Keratinocyte (primary cell): ENCODE data around the gene TMEFF2. TPM values are rescaled to one million over a fixed set of nuclear protein-coding genes. Genes with fewer than 3 reads are reported as not detected.

ENCODE experiments used
- DNase-seq: peaks from one replicate; pipeline ENCODE4 v3.0.0-alpha.2; 2011; ENCODE audit warnings: low read depth, missing footprints, low spot score
- FAIRE-seq: peaks from 2 replicates; lab custom pipeline; 2011; peaks lifted over from hg19 to GRCh38; lab: Jason Lieb, UNC
- H2AFZ ChIP-seq: 2 replicates; pipeline ENCODE4 v1.6.0; 2012; ENCODE audit warnings: low read length, control low read depth, inconsistent platforms; ENCODE audit not compliant: control insufficient read depth
- H3K27ac ChIP-seq: 2 replicates; pipeline ENCODE4 v1.5.1; 2011; ENCODE audit warnings: low read length; ENCODE audit not compliant: control insufficient read depth, insufficient read depth
- H3K27me3 ChIP-seq: 3 replicates; pipeline ENCODE4 v1.6.0; 2011; ENCODE audit warnings: low read length; ENCODE audit not compliant: control insufficient read depth, insufficient read depth; ENCODE audit errors: extremely low read depth
- H3K36me3 ChIP-seq, 2 experiments: 2 replicates in 1 of 2; 3 replicates in 1 of 2; pipeline ENCODE4 v1.5.1; 2011; ENCODE audit warnings: low read length in 2 of 2, mild to moderate bottlenecking in 1 of 2; ENCODE audit not compliant: control insufficient read depth in 2 of 2, insufficient read depth in 2 of 2; ENCODE audit errors: extremely low read depth in 1 of 2
- H3K4me1 ChIP-seq: 3 replicates; pipeline ENCODE4 v1.5.1; 2011; ENCODE audit warnings: low read length; ENCODE audit not compliant: control insufficient read depth, insufficient read depth; ENCODE audit errors: extremely low read depth
- H3K4me2 ChIP-seq: 3 replicates; pipeline ENCODE4 v1.6.0; 2011; ENCODE audit warnings: low read depth, low read length; ENCODE audit not compliant: control insufficient read depth, insufficient read depth; ENCODE audit errors: extremely low read depth
- H3K4me3 ChIP-seq, 3 experiments: fragments of 200-600 bp in 1 of 3; sonication (generic) in 1 of 3; 2 replicates in 2 of 3; 3 replicates in 1 of 3; pipeline ENCODE4 v1.5.1; 2011 to 2016; ENCODE audit warnings: low read length in 3 of 3, mild to moderate bottlenecking in 3 of 3, control low read depth in 2 of 3, inconsistent platforms in 1 of 3, low read depth in 1 of 3, mixed read lengths in 1 of 3, mixed run types in 1 of 3, moderate library complexity in 1 of 3; ENCODE audit not compliant: control insufficient read depth in 2 of 3, insufficient read depth in 2 of 3; ENCODE audit errors: extremely low read depth in 1 of 3
- H3K79me2 ChIP-seq: 2 replicates; pipeline ENCODE4 v1.6.0; 2012; ENCODE audit warnings: low read length; ENCODE audit not compliant: control insufficient read depth, insufficient read depth
- H3K9ac ChIP-seq: 3 replicates; pipeline ENCODE4 v1.6.0; 2011; ENCODE audit warnings: low read length; ENCODE audit not compliant: control insufficient read depth, insufficient read depth; ENCODE audit errors: extremely low read depth
- H3K9me1 ChIP-seq: 3 replicates; pipeline ENCODE4 v1.6.0; 2011; ENCODE audit warnings: low read length; ENCODE audit not compliant: control insufficient read depth, insufficient read depth; ENCODE audit errors: extremely low read depth
- H3K9me3 ChIP-seq: 2 replicates; pipeline ENCODE4 v1.5.1; 2012; ENCODE audit warnings: low read depth, low read length; ENCODE audit not compliant: control insufficient read depth
- H4K20me1 ChIP-seq: 3 replicates; pipeline ENCODE4 v1.6.0; 2011; ENCODE audit warnings: low read length; ENCODE audit not compliant: control insufficient read depth, insufficient read depth; ENCODE audit errors: extremely low read depth
- EZH2 ChIP-seq: IDR thresholded peaks from one replicate; pipeline ENCODE4 v1.6.1; 2012; ENCODE audit warnings: inconsistent platforms, mild to moderate bottlenecking, low read length, moderate library complexity
- dilution Hi-C: fragments of 300-500 bp; cut with MboI; formaldehyde crosslinking; loops from one replicate; pipeline ENCODE4 v1.7.0; 2020; ENCODE audit warnings: low sequenced_read_pairs; ENCODE audit not compliant: extremely low pct_ligation_motif_present
- polyA plus RNA-seq, 5 experiments: library from polyadenylated mRNA; depleted of rRNA in 3 of 5; stranded (reverse) in 3 of 5; stranded (forward) in 1 of 5; unstranded in 1 of 5; fragments of >200 nt; gene quantifications; 1 replicate in 1 of 5; 2 replicates in 3 of 5; 3 replicates in 1 of 5; pipeline versions ENCODE4 v1.2.1 to v1.2.3, GENCODE V29; 2011 to 2012; ENCODE audit warnings: missing spikeins in 2 of 5, low read depth in 1 of 5, low replicate concordance in 1 of 5
- TF ChIP-seq, protein P1 (sequence below), 3 experiments: IDR thresholded peaks in 1 of 3; conservative IDR thresholded peaks in 1 of 3; optimal IDR thresholded peaks in 1 of 3; 2 replicates in 2 of 3; 3 replicates in 1 of 3; pipeline versions ENCODE3 to v1.5.1; 2011; ENCODE audit warnings: low read length in 3 of 3, mild to moderate bottlenecking in 3 of 3, moderate library complexity in 2 of 3, control low read depth in 1 of 3, inconsistent platforms in 1 of 3; ENCODE audit not compliant: insufficient read depth in 2 of 3; ENCODE audit errors: extremely low read depth in 1 of 3

Gene TMEFF2
- polyA plus RNA-seq, 1 donor (not counting 4 experiments of a cell fraction or from before 2014, with no cell fraction given), result not detected

DNA sequence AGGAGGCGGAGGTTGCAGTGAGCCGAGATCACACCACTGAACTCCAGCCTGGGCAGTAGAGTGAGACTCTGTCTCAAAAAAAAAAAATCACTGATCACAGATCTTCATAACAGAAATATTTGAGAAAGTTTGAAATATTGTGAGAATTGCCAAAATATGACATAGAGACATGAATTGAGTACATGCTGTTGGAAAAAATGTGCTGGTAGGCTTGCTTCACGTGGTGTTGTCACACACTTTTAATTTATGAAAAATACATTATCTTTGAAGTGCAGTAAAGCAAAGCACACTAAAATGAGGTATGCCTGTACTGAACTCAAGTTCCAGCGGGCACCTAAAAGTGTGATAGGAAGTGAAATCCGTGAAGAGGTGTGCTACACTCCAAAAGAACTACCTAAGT is 152.6 kb downstream of the TMEFF2 start:
- no peak overlapping the region for H3K9ac ChIP-seq
- no peaks in the 10 kb centered on the region for H4K20me1 ChIP-seq
- H3K36me3 ChIP-seq, result no peaks in the 10 kb centered on the region
- H3K4me1 ChIP-seq, result no peaks in the 10 kb centered on the region
- H2AFZ ChIP-seq, result no peak overlapping the region
- H3K4me3 ChIP-seq, result no peak overlapping the region
- DNase-seq, result no peak
- TF ChIP-seq EZH2, result no peak
- TF ChIP-seq, protein P1, sequence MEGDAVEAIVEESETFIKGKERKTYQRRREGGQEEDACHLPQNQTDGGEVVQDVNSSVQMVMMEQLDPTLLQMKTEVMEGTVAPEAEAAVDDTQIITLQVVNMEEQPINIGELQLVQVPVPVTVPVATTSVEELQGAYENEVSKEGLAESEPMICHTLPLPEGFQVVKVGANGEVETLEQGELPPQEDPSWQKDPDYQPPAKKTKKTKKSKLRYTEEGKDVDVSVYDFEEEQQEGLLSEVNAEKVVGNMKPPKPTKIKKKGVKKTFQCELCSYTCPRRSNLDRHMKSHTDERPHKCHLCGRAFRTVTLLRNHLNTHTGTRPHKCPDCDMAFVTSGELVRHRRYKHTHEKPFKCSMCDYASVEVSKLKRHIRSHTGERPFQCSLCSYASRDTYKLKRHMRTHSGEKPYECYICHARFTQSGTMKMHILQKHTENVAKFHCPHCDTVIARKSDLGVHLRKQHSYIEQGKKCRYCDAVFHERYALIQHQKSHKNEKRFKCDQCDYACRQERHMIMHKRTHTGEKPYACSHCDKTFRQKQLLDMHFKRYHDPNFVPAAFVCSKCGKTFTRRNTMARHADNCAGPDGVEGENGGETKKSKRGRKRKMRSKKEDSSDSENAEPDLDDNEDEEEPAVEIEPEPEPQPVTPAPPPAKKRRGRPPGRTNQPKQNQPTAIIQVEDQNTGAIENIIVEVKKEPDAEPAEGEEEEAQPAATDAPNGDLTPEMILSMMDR (optimal IDR thresholded peaks at IDR 0.05 in 1 of 3, IDR thresholded peaks at IDR 0.05 in 1 of 3, conservative IDR thresholded peaks at IDR 0.05 in 1 of 3; ENCODE audit: extremely low read depth in 1 of 3, insufficient read depth in 2 of 3, low read length in 3 of 3), result no peak
- no peak overlapping the region for H3K27ac ChIP-seq
- no peaks in the 10 kb centered on the region for H3K79me2 ChIP-seq
- H3K27me3 ChIP-seq, result no peaks in the 10 kb centered on the region
- no peaks in the 10 kb centered on the region for H3K9me1 ChIP-seq
- H3K4me2 ChIP-seq, result no peak overlapping the region
- no peak for FAIRE-seq
- dilution Hi-C loops, result no loop called here
- no peaks in the 10 kb centered on the region for H3K9me3 ChIP-seq

DNA sequence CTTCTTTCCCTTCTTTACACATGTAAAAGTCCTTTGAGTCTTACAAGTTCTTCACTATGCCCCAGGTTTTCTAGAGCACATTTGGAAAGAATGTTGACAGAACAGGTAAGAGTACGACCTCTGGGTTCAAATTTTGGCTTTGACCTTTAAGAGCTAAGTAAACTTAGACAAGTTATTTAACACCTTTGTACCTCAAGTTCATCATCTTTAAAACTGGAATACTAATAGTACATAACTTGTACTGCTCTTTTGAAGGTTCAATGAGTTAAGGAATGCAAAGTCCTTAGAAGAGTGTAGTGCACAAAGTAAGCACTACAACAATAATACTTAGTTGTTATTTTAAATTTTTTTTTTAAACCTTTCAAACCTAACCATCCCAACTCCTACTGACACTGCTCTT is 156.6 kb downstream of the TMEFF2 start:
- FAIRE-seq (no peak), DNase-seq (no peak)
- no peaks in the 10 kb centered on the region for H4K20me1 ChIP-seq
- H3K4me2 ChIP-seq, result no peak overlapping the region
- no peak overlapping the region for H3K4me3 ChIP-seq
- no peaks in the 10 kb centered on the region for H3K79me2 ChIP-seq
- H3K9me1 ChIP-seq, result no peaks in the 10 kb centered on the region
- H3K9me3 ChIP-seq, result no peaks in the 10 kb centered on the region
- no peaks in the 10 kb centered on the region for H3K36me3 ChIP-seq
- no peaks in the 10 kb centered on the region for H3K27me3 ChIP-seq
- dilution Hi-C loops, result no loop called here
- no peak overlapping the region for H2AFZ ChIP-seq
- no peak overlapping the region for H3K27ac ChIP-seq
- H3K9ac ChIP-seq, result no peak overlapping the region
- no peaks in the 10 kb centered on the region for H3K4me1 ChIP-seq
- TF ChIP-seq, protein P1 (optimal IDR thresholded peaks at IDR 0.05 in 1 of 3, IDR thresholded peaks at IDR 0.05 in 1 of 3, conservative IDR thresholded peaks at IDR 0.05 in 1 of 3; ENCODE audit: extremely low read depth in 1 of 3, insufficient read depth in 2 of 3, low read length in 3 of 3), result no peak
- TF ChIP-seq EZH2, result no peak
